ENCODE data around the gene SYCE3.

GRCh38 chr22:50612168-50612527 lies 49.4 kb upstream of the SYCE3 start:
- no peak for TF ChIP-seq CSRNP3 (CRISPR knock-in tag; IDR thresholded peaks at IDR 0.05)
- no peak for TF ChIP-seq CREB5 (CRISPR knock-in tag; IDR thresholded peaks at IDR 0.05; ENCODE audit: low read depth)
- TF ChIP-seq SNAI2 (CRISPR knock-in tag; IDR thresholded peaks at IDR 0.05) = no peak
- TF ChIP-seq ZFP30 (CRISPR knock-in tag; IDR thresholded peaks at IDR 0.05) = no peak
- TF ChIP-seq PATZ1 (CRISPR knock-in tag; IDR thresholded peaks at IDR 0.05; ENCODE audit: borderline replicate concordance) = no peak
- no peak for TF ChIP-seq RARB (CRISPR knock-in tag; IDR thresholded peaks at IDR 0.05)
- TF ChIP-seq ISL1 (CRISPR knock-in tag; IDR thresholded peaks at IDR 0.05) = no peak
- TF ChIP-seq GLIS3 (CRISPR knock-in tag; IDR thresholded peaks at IDR 0.05) = no peak
- TF ChIP-seq ZFP3 (CRISPR knock-in tag; IDR thresholded peaks at IDR 0.05) = no peak
- TF ChIP-seq POU6F1 (CRISPR knock-in tag; IDR thresholded peaks at IDR 0.05; ENCODE audit: borderline replicate concordance, low read depth) = no peak
- no peak for TF ChIP-seq ARNTL (CRISPR knock-in tag; IDR thresholded peaks at IDR 0.05; ENCODE audit: borderline replicate concordance, low read depth)
- TF ChIP-seq ZNF8 (CRISPR knock-in tag; IDR thresholded peaks at IDR 0.05) = no peak
- TF ChIP-seq TCF4 (CRISPR knock-in tag; IDR thresholded peaks at IDR 0.05; ENCODE audit: borderline replicate concordance) = no peak
- TF ChIP-seq ZNF70 (CRISPR knock-in tag; IDR thresholded peaks at IDR 0.05) = no peak

Measured in SK-N-SH treated with all-trans-retinoic acid at 6 μM for 48 hours (cell line).